Stimulated activated CD8-positive, alpha-beta memory T cell treated with anti-CD3 and anti-CD28 coated beads, Interleukin-12 subunit alpha, Interleukin-12 subunit beta, amount 100 ng/mL, for 1 hour (primary cell): Measurements from ENCODE around the gene SPRED2.

ENCODE experiments used
- DNase-seq: peaks from one replicate; pipeline ENCODE4 v3.0.0-alpha.2; 2020; ENCODE audit warnings: low read depth

Gene SPRED2

GRCh38 chr2:65364986-65365733 lies 67.2 kb downstream of the SPRED2 start:
- no peak for DNase-seq

DNA sequence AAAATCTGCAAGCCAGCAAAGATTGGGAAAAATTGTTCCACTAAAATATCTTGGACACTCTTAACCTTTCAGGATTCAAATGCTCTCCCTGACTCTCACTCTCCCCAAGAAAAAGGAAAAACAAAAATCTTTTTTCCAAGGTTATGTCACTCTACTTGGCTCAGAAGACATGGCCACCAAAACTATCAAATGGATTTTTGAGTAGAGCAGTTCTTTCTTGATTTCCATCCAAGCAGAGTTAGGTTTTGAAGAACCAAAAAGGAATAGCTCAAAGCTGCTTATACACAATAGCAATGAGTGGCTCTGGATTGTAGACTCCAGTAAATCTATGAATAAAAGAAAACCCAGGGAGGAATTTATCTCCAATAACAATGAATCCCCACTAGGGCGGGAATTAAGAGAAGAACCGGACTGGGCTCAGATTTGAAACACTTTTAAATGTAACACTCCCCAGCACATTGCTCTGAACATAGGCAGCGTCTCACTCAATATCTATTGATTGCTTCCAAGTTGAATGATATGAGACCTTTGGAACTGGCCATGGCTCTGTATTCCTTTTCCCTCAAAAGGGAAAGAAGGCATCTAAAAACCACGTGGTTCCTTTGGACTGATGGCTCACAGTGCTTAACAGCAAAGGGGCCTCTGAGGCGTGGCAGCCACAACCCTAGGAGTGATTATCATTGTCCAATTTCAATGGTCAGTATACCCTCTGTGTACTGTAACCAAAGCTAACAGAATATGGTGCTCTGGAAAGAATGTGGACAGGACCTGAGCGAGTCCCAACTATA lies 68.3 kb downstream of the SPRED2 start:
- no peak for DNase-seq

GRCh38 chr2:65361623-65362022 lies 70.8 kb downstream of the SPRED2 start:
- DNase-seq, result no peak

GRCh38 chr2:65360441-65360840 lies 72.0 kb downstream of the SPRED2 start:
- no peak for DNase-seq

GRCh38 chr2:65358678-65359400 lies 73.6 kb downstream of the SPRED2 start:
- no peak for DNase-seq

GRCh38 chr2:65357959-65358294 lies 74.5 kb downstream of the SPRED2 start:
- DNase-seq, result no peak

DNA sequence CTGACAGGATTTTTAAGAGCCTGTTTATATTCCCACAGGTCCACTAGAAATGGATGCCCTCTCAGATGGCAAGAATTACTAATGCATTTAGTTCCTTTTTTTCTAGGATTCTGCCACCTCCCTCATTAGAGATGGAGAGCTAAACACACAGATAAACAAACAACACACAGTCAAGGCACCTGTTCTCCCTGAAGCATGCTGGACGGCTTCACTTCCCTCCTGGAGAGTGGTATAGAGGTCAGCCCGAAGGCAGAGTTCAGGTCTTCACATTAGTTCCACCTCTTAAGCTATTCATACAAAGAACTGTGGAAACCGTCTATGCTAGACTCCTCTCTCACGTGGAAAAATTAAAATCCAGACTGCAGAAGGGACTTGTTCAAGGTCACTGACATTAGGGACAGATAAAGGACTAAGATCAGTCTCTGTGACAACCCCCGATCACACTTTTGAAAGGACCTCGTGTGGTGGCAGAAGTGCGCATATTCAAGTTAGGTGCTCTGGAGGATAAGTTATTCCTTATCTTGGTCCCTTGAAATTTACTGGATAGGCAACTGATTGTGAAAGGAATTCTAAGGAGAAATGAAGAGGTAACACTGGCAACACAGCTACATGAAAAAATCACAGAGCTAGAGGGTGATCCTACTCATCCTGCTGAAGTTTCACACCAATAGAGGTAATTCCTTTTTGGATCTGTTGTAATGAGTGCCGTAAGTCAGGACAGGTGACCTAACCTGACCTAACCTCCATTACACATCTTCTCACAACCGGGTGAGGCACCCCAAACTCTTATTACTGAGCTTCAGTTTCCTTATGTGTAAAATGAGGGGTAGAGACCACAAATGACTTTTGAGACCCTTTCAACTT lies 75.1 kb downstream of the SPRED2 start:
- DNase-seq, result no peak

DNA sequence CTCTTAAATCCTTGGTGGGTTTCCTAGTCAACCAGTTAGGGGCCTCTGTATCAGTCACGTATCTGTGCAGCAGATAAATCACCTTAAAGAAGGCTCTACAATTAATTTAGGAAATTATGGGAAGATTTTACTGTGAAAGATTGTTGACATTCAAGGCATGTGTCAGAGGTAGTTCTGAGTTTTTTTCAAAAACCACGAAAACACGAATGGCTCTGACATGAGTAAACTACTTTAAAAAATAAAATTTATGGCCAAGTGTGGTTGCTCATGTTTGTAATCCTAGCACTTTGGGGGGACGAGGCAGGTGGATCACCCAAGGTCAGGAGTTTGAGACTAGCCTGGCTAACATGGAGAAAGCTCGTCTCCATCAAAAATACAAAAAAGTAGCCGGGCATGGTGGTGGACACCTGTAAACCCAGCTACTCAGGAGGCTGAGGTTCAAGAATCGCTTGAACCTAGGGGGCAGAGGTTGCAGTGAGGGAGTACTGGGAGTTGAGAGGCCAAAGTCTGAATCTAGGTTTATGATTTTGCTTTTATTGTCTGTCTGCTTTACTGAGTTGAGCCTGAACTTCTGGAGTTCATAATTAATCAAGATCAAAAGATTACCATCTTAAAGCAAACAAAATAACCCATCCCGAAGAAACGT lies 77.1 kb downstream of the SPRED2 start:
- DNase-seq, result no peak

DNA sequence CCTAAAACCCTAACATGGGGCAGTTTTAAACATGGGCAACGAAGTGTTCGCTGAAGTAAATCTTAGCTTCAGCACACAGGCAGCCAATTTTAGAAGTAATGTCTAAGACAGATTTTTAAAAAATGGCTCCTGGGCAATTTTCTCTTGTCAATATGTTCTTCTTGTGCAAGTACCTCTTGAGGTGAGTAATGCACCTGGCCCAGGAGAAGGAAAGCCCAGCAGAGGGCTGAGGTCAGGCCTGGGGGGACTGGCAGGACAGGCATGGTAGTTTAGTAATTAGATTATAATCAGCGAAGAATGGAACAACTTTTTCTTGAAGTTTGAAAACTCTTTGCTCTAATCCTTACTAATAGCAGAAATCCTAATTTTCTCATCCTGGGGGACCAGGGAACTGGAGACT lies 77.6 kb downstream of the SPRED2 start:
- no peak for DNase-seq

DNA sequence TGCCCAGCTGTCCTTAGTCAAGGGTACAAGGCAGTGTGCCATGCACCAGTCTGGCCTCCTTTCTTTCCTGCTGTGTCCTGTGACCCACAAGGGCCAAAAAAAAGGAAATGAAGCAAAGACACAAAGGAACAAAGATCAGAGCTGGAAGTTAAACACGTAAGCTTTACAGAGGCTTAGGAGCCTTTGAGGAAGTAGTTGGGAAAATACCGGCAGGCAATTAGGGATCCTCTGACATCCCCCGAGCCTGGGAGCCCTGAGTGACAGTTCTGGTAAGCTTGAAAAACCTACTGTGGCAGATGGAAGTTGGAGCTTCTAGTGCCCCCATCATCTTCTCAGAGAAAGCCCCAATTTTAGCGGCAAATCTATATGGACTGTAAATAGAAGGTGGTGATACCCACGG lies 78.5 kb downstream of the SPRED2 start:
- DNase-seq, result no peak

- DNase-seq, result no peak
Measured at GRCh38 chr2:65353046-65353445, 79.4 kb downstream of the SPRED2 start.

DNA sequence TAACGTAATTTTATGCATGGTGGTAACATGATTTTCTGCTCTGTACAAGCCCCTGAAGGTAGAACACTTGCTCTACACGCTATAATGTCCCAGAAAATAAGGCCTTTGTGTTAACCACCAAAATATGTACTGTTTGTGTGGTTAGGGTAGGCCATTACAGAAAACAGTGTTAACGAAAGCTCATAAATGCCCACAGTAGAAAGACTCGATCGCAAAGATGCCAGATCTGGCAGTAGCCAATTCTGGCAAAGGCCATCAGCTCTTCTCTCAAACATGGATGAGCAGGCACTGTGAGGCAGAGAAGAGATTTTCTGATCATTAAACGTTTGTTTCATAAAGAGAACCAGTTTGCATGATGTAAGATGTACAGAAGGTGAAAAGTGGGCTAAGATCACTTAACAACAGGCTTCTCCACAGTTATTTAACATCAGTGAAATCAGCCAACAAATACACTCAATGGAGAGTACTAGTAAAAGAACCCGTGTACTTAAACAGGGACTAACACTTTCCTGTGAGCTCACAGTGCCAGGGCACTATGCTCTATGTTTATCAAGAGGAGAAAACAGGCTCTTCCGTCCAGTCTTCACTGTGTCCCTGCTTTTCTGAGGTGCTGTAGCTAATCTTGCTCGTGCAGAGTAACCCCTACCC lies 80.3 kb downstream of the SPRED2 start:
- DNase-seq, result no peak

DNA sequence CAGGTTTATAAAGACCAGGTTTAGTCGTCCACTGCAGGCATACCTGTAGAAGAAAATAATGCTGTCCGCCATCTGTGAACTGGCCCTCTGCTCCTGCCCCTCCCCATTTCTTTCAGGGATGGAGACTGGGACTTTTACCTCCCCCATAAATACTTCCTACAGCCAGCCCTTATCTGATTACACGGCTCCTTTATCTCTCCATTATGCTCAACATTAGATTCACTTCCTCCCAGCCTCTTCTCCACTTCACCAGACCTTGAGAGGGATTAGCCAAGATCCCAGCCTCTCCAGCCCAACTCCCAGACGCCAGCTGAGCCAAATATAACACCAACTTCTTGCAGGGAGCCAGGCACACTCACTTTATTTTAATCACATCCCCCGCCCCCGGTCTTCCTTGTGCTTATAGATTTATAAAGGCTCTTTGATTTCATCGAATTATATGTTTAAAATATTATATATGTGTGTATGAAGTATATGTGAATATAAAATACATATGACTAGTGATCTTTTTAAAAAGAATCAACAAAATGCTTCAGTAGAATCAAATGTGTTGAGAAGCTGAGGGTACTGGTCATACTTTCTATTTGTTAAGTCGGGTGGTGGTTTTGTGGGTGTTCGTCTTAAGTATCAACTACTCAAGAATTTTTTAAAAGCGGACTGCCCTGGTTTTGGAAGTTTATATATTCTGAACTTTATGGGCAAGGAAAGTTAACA lies 81.0 kb downstream of the SPRED2 start:
- no peak for DNase-seq

DNA sequence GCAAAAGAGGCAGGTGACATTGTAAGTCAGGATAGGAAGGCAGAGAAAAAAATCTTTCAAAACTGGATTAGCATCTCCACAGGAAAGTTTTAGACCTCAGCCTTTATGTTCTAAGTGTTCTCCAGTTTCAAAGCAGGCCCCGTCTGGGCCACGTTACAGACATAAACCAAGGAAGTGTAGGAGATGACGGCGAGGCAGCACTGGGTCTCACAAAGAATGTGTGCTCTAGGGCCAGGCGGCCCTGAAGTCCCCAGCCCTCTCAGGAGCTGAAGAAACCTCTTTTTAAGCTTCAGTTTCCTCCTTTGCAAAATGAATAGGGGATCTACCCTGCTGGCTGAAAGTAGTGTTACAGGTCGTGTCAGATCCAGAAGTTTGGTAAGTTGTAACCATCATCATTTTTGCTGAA lies 81.7 kb downstream of the SPRED2 start:
- DNase-seq, result no peak

GRCh38 chr2:65349863-65350262 lies 82.5 kb downstream of the SPRED2 start:
- DNase-seq, result no peak

- no peak for DNase-seq
Measured at GRCh38 chr2:65347913-65348312, 84.5 kb downstream of the SPRED2 start.

GRCh38 chr2:65345631-65346030 lies 86.8 kb downstream of the SPRED2 start:
- DNase-seq, result no peak

DNA sequence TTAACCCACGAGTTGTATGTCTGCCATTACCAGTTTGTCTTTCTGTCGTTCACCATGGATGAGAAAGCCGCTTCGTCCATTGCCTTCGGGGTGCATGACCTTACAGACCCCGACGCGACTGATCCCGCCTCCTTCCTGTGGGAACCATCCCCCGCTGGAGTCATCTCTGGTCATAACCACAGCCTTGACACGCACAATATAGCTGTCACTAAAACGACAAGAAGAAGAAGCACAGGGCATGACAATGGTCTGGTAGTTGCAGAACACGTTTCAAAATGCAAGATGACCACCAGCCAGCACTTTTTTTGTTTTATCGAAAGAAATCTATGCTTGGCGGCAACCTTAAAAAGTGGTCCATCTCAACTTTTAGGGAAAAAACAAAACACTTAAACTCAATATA lies 87.7 kb downstream of the SPRED2 start:
- no peak for DNase-seq

GRCh38 chr2:65344182-65344581 lies 88.2 kb downstream of the SPRED2 start:
- no peak for DNase-seq

GRCh38 chr2:65343386-65343785 lies 89.0 kb downstream of the SPRED2 start:
- DNase-seq, result no peak
